Gastroesophageal sphincter (tissue), 3 donors: ENCODE data around the gene OR13C8.

ENCODE experiments used
- CTCF ChIP-seq, 4 experiments: fragments of 200-600 bp in 2 of 4; fragments of 450-650 bp in 2 of 4; sonication (generic) in 1 of 4; IDR thresholded peaks; one replicate each; pipeline ENCODE4 v1.5.1; 2017 to 2019; ENCODE audit warnings: antibody characterized with exemption in 4 of 4, mild to moderate bottlenecking in 2 of 4, moderate library complexity in 2 of 4
- POLR2A ChIP-seq, 2 donors: fragments of 450-650 bp; IDR thresholded peaks; one replicate each; pipeline ENCODE4 v1.6.1; 2017; ENCODE audit warnings: antibody characterized with exemption in 2 of 2, mild to moderate bottlenecking in 2 of 2, moderate library complexity in 1 of 2

GRCh38 chr9:104568868-104569267 lies at the start of gene OR13C8:
- no peak for TF ChIP-seq CTCF (IDR thresholded peaks at IDR 0.05)
- no peak for TF ChIP-seq POLR2A (IDR thresholded peaks at IDR 0.05)
